Pulmonary artery endothelial cell (primary cell): Measurements from ENCODE around the gene ARHGAP26. TPM values are rescaled to one million over a fixed set of nuclear protein-coding genes. Genes with fewer than 3 reads are reported as not detected.
A peak's percentile ranks its signal among the peaks of the same experiment; 100 is the strongest.

Source experiments
- DNase-seq: peaks from one replicate; pipeline ENCODE4 v3.0.0-alpha.2; 2011; ENCODE audit warnings: low read depth, low spot score
- total RNA-seq: library from RNA; depleted of rRNA; stranded (reverse); fragments of >200 nt; gene quantifications from 2 replicates; pipeline ENCODE4 v1.2.3, GENCODE V29; 2014

Gene ARHGAP26
- total RNA-seq, 1 donor from 2014 or later = 6.8 TPM

GRCh38 chr5:143238620-143239019 is 468.4 kb downstream of the ARHGAP26 start:
- no peak for DNase-seq

GRCh38 chr5:143239882-143240518 is 469.8 kb downstream of the ARHGAP26 start:
- DNase-seq = no peak

- DNase-seq = no peak
Observed at GRCh38 chr5:143241892-143242291, 471.7 kb downstream of the ARHGAP26 start.

GRCh38 chr5:143243103-143243502 is 472.9 kb downstream of the ARHGAP26 start:
- no peak for DNase-seq

- peak; percentile 29 for DNase-seq
Observed at GRCh38 chr5:143244000-143244736, 474.0 kb downstream of the ARHGAP26 start.

- no peak for DNase-seq
Observed at GRCh38 chr5:143244990-143245389, 474.8 kb downstream of the ARHGAP26 start.

GRCh38 chr5:143245929-143246561 is 475.9 kb downstream of the ARHGAP26 start:
- DNase-seq = peak; percentile 45

GRCh38 chr5:143247134-143247815 is 477.1 kb downstream of the ARHGAP26 start:
- DNase-seq = no peak

- DNase-seq = no peak
Observed at GRCh38 chr5:143248391-143248790, 478.2 kb downstream of the ARHGAP26 start.

- no peak for DNase-seq
Observed at GRCh38 chr5:143248822-143249579, 478.8 kb downstream of the ARHGAP26 start.

GRCh38 chr5:143249851-143250250 is 479.7 kb downstream of the ARHGAP26 start:
- no peak for DNase-seq

GRCh38 chr5:143251190-143251589 is 481.0 kb downstream of the ARHGAP26 start:
- no peak for DNase-seq

- no peak for DNase-seq
Observed at GRCh38 chr5:143251946-143252345, 481.8 kb downstream of the ARHGAP26 start.

- DNase-seq = no peak
Observed at GRCh38 chr5:143254819-143255218, 484.6 kb downstream of the ARHGAP26 start.

- no peak for DNase-seq
Observed at GRCh38 chr5:143258559-143259253, 488.5 kb downstream of the ARHGAP26 start.

- no peak for DNase-seq
Observed at GRCh38 chr5:143259254-143259605, 489.1 kb downstream of the ARHGAP26 start.

- DNase-seq = no peak
Observed at GRCh38 chr5:143261748-143262392, 491.7 kb downstream of the ARHGAP26 start.

GRCh38 chr5:143262393-143263174 is 492.4 kb downstream of the ARHGAP26 start:
- DNase-seq = peak; percentile 24

- no peak for DNase-seq
Observed at GRCh38 chr5:143263272-143263810, 493.2 kb downstream of the ARHGAP26 start.
